PFSK-1 (cell line): ENCODE measurements around the gene ZNF687.

ENCODE experiments used
- FOXP2 ChIP-seq: optimal IDR thresholded peaks from 2 replicates; pipeline ENCODE3; 2011; ENCODE audit warnings: borderline replicate concordance, control low read depth, inconsistent platforms; ENCODE audit not compliant: insufficient read depth; ENCODE audit errors: extremely low read length, extremely low read depth
- POLR2AphosphoS5 ChIP-seq: IDR thresholded peaks from 2 replicates; pipeline ENCODE4 v1.6.1; 2012; ENCODE audit warnings: low read depth, mild to moderate bottlenecking, control low read depth, low read length, moderate library complexity
- REST ChIP-seq, 2 experiments: IDR thresholded peaks; 2 replicates each; pipeline versions ENCODE4 v1.6.1 to v1.8.0; 2011 to 2012; ENCODE audit warnings: low read depth in 2 of 2, low read length in 2 of 2, control low read depth in 1 of 2, inconsistent platforms in 1 of 2, mild to moderate bottlenecking in 1 of 2, moderate library complexity in 1 of 2; ENCODE audit not compliant: insufficient read depth in 1 of 2
- SIN3A ChIP-seq: IDR thresholded peaks from 2 replicates; pipeline ENCODE4 v1.6.1; 2012; ENCODE audit warnings: mild to moderate bottlenecking, low read length, moderate library complexity, borderline replicate concordance; ENCODE audit not compliant: insufficient read depth
- TAF1 ChIP-seq: IDR thresholded peaks from 2 replicates; pipeline ENCODE4 v1.6.1; 2012; ENCODE audit warnings: low read length, control low read depth, borderline replicate concordance; ENCODE audit not compliant: insufficient read depth

ZNF687 gene

DNA sequence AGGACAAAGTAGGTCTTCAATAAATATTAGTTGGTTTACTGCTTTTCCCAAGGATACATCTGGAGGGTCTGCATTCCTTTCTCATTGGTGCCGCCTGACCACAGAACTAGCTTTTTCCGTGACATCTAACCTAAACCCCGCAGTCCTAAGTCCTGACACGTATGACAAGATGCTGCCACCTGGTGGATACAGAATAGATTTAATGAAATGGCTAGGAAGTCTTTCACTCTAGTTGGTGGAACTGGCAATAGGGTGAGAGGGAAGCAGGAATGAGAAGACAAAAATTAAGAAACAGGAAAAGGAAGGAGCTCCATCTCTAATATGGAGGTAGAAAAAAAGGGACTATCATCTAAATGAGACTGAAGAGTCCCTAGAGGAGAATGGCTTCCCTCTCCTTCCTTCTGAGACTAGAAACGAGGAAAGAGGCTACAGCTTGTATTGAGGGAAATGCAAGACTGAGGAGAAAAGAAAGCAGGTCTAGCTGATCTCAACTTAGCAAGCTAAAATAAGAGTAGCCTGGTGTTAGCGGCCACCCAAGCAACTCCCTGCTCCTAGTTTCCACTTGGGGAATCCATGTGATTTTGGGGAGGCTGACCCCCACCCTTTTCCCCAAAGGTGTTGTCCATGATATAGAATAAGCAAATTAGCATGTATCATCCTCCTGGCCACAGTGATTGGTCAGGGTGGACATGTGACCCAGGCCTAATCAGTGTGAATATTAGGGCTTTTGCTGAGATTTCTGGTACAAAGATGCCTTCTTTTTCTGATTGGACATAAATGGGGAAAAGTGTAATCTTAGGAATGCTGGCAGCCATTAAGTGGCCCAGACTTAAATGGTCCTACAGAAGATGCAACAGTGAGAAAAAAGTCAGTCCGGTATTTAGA is 59.0 kb downstream of the ZNF687 start:
- TF ChIP-seq SIN3A (no peak), TAF1 (no peak), POLR2AphosphoS5 (peak; percentile 32; the same call in 1 of the 2 replicates), REST (IDR thresholded peaks at IDR 0.05; ENCODE audit: insufficient read depth in 1 of 2, low read depth in 2 of 2, low read length in 2 of 2) (no peak), FOXP2 (no peak)
